T-helper 2 cell treated with Interferon-gamma antibody and Interleukin-4, amounts not matched to agents 5 μg/mL and 100 μg/mL, for 36 hours (primary cell): Measurements from ENCODE around the gene AHRR.

Experiments used
- DNase-seq: peaks from one replicate; pipeline ENCODE4 v3.0.0; 2021; ENCODE audit warnings: low spot score
- H3K27ac Mint-ChIP-seq: one replicate; pipeline ENCODE4 v1.8.0; 2021; ENCODE audit warnings: mild to moderate bottlenecking, mixed read lengths
- H3K27me3 Mint-ChIP-seq: one replicate; pipeline ENCODE4 v1.8.0; 2021; ENCODE audit warnings: low read depth, mixed read lengths
- H3K36me3 Mint-ChIP-seq: one replicate; pipeline ENCODE4 v1.8.0; 2021; ENCODE audit warnings: low read depth, mixed read lengths
- H3K4me1 Mint-ChIP-seq: one replicate; pipeline ENCODE4 v1.8.0; 2021; ENCODE audit warnings: low read depth, mixed read lengths
- H3K4me3 Mint-ChIP-seq: one replicate; pipeline ENCODE4 v1.8.0; 2022; ENCODE audit warnings: mild to moderate bottlenecking, moderate library complexity, mixed read lengths
- H3K9me3 Mint-ChIP-seq: one replicate; pipeline ENCODE4 v1.8.0; 2021; ENCODE audit warnings: mixed read lengths

The AHRR gene

DNA sequence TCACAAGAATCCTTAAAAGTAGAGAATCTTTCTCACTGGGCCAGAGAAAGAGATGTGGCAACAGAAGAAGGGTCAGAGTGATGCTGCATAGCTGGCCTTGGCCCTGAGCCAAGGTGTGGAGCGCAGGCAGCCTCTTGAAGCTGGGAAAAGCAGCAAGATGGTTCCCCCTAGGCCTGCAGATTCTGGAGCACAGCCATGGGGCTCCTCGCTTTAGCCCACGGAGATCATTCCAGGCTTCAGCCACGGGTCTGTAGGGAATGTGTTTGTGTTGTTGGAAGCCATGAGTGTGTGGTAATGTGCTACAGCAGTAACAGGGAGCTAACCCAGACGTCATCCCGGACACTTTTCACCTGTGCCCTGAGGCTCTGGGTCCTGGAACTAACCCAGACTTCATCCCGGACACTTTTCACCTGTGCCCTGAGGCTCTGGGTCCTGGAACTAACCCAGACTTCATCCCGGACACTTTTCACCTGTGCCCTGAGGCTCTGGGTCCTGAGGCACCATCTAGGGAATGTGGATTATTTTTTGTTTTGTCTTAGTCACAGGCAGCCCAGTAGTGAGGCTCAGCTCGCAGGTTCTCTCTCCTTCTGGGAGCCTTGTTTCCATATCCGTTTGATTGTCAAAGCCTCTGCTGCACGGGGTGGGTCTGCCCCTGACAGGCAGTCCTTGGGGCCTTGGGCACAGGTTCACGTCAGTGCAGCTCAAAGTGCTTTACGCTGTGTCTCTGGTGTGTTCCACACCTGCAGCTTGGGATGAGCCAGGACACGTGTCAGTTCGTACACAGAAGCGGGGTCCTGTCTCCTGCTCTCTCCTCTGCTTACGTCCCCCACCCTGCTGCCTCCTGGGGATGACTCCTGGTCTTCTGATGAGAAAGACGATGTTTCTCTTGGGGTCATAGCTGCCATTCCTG is 65.2 kb downstream of the AHRR start:
- Mint-ChIP-seq H3K4me1 (peaks cover 25% of the 10 kb centered on the region), H3K9me3 (peaks cover 32% of the 10 kb centered on the region), H3K36me3 (peaks cover 74% of the 10 kb centered on the region), H3K4me3 (no peak overlapping the region), H3K27ac (peak overlapping the region; percentile 8), H3K27me3 (no peaks in the 10 kb centered on the region)
- no peak for DNase-seq

DNA sequence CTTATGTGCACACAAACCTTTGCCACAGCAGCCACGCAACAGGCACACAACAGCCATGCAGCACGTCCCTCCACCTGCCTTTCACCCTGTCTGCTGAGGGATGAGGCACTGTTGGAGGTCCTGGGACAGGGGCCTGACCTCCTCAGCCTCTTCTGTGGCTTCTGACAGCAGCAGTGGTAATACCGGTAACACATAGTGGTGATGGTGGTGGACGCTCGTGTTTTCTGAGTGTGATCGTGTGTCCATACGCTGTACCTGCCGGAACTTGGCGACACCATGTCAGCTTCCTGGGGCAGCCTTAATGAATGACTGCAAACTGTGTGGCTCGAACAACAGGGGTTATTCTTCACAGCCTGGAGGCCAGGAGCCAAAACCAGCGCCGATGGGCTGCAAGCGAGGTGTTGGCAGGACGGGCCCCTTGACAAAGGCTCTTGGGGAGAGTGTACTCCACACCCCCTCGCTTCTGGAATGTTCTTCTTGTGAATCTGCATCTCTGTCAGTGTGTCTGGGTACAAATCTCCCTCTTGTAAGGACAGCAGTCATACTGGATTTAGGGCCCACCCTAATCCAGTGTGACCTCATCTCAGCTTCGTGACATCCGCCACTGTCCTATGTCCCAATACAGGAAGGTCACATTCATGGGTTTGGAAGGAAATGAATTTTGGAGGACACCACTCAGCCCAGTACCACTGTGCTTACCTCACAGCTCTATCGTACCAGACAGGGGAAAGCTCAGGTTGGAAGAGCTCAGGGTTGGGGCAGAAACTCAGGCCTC is 66.2 kb downstream of the AHRR start:
- DNase-seq = no peak
- Mint-ChIP-seq H3K4me1 (peaks cover 26% of the 10 kb centered on the region), H3K27ac (peak overlapping the region; percentile 32), H3K4me3 (no peak overlapping the region), H3K36me3 (peaks cover 68% of the 10 kb centered on the region), H3K27me3 (no peaks in the 10 kb centered on the region), H3K9me3 (peaks cover 22% of the 10 kb centered on the region)

DNA sequence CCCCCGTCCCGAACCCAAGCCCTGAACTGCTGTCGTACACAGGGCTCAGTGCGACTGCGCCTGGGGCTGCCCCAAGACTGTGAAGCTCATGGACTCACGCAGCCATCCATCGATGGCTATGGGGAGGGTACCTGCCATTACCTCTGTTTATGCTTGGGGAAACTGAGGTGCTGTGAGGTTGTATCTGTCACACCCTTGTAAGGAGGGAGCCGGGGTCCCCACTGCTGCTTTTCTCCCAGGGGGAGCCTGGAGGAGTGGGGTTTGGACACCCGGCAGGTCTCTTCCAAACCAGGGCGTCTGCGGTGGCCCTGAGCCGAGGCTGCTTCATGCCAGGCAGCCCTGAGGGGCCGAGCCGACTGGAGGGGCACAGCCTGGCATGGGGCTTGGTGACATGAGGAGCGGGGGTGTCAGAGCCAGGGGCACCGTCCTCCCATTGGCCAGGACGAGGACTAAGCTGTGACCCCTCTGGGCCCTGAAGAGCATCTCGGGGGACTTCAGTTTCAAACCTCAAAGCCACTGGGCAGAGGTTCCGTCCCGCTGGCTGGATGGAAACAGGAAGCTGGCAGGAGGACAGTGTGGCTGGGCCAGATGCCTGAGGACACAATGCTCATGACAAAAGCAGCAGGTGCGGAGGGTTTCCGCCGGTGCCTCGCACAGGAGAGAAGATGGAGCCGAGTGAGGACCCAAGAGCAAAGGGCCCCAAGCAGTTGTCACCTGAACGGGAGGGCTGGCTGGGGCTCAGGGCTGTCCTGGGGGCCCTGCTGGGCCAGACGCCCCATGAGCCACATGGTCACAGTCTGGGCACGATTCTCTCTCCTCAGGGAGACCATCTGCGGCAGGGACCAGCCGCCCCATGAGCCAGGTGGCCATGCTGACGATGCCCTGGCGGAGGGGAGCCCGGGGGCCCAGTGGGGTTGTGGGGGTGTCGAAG is 67.0 kb downstream of the AHRR start:
- peaks cover 34% of the 10 kb centered on the region for H3K4me1 Mint-ChIP-seq
- peaks cover 67% of the 10 kb centered on the region for H3K36me3 Mint-ChIP-seq
- DNase-seq = no peak

DNA sequence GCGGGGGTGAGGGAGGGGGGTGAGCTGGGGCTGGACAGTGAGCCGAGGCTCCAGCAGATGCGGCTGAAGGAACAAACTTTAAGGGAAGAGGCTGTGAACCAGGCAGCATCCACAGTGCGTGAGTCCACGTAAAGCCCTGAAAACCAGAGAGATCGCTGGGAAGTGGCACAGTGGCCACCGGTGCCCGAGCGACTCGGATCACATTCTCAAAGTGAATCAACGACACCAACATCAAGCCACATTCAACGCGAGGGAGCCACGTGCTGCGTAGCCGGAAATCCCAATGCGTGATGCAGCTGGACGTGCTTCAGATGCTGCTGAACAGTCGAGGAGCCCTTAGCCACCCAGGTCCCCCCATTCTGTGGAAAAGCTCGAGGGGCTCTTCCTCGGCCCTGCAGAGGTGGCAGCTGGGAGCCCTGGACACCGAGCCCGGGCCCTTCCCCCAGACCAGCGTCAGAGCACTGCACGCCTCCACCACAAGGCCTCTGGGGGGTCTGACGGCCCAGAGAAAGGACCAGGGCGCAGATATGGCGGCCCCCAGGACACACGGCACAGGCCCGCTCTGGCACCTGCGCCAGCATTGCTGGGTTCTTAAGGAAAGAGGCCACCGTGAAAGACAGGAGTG is 67.8 kb downstream of the AHRR start:
- Mint-ChIP-seq H3K4me3 (no peak overlapping the region), H3K27me3 (no peaks in the 10 kb centered on the region), H3K36me3 (peaks cover 63% of the 10 kb centered on the region)

More for the DNA sequence above, 67.0 kb downstream of the AHRR start:
- Mint-ChIP-seq H3K4me3 (no peak overlapping the region), H3K9me3 (peaks cover 18% of the 10 kb centered on the region), H3K27me3 (no peaks in the 10 kb centered on the region), H3K27ac (peak overlapping the region; percentile 32)

DNA sequence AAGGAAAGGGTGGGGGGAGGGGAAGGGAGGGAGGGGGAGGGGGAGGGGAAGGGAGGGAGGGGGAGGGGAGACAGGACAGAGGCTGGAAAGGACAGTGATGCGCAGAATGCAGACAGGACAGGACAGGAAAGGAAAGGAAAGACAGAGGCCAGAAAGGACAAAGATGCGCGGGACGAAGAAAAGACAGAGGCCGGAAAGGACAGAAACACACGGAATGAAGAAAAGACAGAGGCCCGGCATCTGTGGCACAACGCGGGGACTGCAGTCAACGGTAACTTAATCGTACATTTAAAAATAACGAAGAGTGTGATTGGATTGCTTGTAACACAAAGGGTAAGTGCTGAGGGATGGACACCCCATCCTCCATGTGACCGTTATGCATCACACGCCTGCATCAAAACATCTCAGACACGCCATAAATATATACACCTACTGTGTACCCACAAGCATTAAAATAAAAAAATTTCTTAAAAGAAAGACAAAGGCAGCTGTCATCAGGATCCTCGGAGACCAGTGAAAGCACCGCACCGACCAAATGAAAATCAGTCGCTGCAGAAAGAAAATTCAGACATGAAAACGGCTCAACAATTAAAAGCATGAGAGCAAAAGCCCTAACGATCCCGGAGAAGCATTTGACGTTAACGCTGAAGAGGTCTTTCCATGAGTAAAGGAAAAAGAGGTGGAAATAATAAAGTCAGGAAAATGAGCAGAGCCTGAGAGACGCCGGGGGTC is 68.5 kb downstream of the AHRR start:
- peak overlapping the region; percentile 90 for H3K27ac Mint-ChIP-seq
- peaks cover 55% of the 10 kb centered on the region for H3K36me3 Mint-ChIP-seq
- DNase-seq = no peak
- no peaks in the 10 kb centered on the region for H3K27me3 Mint-ChIP-seq
- peaks cover 37% of the 10 kb centered on the region for H3K4me1 Mint-ChIP-seq
- H3K9me3 Mint-ChIP-seq = peaks cover 9% of the 10 kb centered on the region
- peak overlapping the region; percentile 66 for H3K4me3 Mint-ChIP-seq

More for the DNA sequence above, 67.8 kb downstream of the AHRR start:
- no peak for DNase-seq
- Mint-ChIP-seq H3K9me3 (peaks cover 13% of the 10 kb centered on the region), H3K27ac (peak overlapping the region; percentile 79), H3K4me1 (peaks cover 37% of the 10 kb centered on the region)

DNA sequence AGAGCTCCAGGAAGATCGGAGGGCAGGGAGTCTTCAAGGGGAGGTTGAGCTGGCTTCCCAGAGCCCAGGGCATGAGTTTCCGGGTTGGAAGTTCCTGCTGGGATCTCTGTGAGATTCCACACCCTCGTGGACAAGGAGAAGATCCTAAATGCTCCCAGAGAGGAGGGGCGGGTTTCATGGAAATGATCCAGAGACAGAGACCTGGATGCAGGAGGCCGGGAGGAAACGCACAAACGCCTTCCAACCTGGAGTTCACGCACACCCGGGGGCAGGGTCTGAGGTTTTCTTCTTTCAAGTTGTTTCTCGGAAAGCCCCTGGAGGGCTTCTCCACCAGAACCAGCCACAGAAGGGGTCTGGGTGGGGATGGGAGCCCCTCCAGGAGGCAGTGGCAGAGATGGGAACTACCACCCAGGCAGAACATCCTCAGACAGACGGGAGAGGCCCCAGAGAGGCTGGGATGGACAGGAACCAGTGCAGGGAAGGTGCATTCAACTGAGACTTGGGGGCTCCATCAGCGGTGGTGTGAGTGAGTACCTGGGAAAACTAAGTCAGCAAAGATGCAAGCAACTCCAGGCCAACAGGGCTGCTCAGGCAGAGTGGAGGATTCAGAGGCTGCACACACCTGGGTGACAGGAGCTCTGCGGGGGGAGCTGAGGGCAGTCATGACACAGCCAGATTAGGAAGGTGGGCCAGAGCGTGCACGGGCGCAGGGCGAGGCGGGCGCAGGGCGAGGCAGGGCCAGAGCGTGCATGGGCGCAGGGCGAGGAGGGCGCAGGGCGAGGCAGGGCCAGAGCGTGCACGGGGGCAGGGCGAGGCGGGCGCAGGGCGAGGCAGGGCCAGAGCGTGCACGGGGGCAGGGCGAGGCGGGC is 69.3 kb downstream of the AHRR start:
- Mint-ChIP-seq H3K9me3 (peaks cover 3% of the 10 kb centered on the region), H3K4me3 (peak overlapping the region; percentile 66), H3K27ac (peak overlapping the region; percentile 90), H3K27me3 (no peaks in the 10 kb centered on the region), H3K36me3 (peaks cover 51% of the 10 kb centered on the region), H3K4me1 (peaks cover 40% of the 10 kb centered on the region)
- no peak for DNase-seq

DNA sequence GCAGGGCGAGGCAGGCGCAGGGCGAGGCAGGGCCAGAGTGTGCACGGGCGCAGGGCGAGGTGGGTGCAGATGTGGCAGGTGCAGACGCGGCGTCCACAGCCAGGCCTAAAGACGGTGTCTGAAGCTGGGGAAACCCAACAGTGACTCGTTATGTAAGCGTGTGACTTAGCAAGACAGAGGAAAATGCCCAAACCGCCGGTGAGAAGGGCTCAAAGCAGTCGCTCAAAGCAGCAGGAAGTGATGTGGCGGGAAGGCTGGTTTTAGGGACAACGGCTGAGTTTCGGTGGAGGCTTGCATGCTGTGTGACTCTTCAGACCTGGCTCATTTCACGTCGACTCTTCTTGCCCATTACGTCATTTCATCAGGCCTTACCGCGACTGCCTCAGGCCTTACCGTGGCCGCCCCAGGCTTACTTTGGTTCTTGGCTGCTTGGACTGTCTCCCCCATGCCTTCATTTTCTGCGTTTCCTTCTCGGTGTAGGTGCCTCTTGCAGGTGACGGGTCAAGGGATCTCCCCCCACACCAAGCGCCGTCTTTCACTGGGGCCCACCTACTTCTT is 71.0 kb downstream of the AHRR start:
- H3K4me1 Mint-ChIP-seq = peaks cover 40% of the 10 kb centered on the region
- H3K36me3 Mint-ChIP-seq = peaks cover 38% of the 10 kb centered on the region
- peak; percentile 94 for DNase-seq
- peak overlapping the region; percentile 86 for H3K4me3 Mint-ChIP-seq
- H3K27ac Mint-ChIP-seq = peak overlapping the region; percentile 99
- H3K27me3 Mint-ChIP-seq = no peaks in the 10 kb centered on the region
- no peaks in the 10 kb centered on the region for H3K9me3 Mint-ChIP-seq

DNA sequence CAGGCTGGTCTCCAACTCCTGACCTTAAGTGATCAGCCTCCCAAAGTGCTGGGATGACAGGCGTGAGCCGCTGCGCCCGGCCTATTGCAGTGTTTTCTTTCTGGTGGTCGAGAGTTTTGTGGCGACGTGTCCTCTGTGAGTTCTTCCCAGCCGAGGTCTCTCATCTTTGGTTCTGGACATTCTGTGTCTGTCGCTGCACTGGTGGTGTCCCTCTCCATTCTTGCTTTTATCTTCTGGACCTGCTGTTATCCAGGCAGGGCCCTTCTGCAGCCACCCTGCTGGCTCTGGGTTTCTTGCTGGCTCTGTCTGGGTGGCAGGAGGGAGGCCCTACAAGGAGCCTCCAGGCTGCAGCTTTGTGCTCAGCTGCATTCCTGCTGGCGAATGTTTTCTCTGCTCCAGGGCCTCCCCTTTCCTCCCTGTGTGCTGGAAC is 72.3 kb downstream of the AHRR start:
- H3K4me1 Mint-ChIP-seq = peaks cover 41% of the 10 kb centered on the region
- H3K4me3 Mint-ChIP-seq = peak overlapping the region; percentile 86
- H3K9me3 Mint-ChIP-seq = no peaks in the 10 kb centered on the region
- peak overlapping the region; percentile 99 for H3K27ac Mint-ChIP-seq
- H3K36me3 Mint-ChIP-seq = peaks cover 33% of the 10 kb centered on the region
- H3K27me3 Mint-ChIP-seq = no peaks in the 10 kb centered on the region
- DNase-seq = no peak

DNA sequence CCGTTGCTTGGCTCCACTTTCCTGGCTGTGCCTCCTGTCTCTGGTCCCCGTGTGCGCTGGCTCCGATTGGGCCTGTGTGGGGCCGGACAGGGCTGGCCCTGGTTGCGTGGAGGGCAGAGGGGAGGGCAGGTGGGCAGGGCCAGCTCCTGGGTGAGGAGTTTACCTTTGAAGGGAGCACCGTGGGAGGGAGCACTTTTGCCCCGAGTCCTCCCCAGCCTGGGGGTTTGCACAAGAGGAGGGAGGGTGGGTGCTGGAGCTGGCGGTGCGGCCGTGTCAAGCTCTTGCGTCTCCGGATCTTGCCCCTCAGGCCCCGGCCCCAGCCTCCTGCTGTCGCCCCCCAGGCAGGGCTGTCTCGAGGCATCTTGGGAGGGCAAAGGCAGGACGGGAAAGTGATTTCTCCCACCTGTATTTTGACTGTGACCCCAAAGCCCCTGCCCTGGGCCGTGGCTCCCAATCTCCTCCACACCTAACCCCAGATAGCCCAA is 73.2 kb downstream of the AHRR start:
- Mint-ChIP-seq H3K4me1 (peaks cover 44% of the 10 kb centered on the region), H3K4me3 (peak overlapping the region; percentile 21), H3K36me3 (peaks cover 37% of the 10 kb centered on the region), H3K27me3 (no peaks in the 10 kb centered on the region), H3K9me3 (no peaks in the 10 kb centered on the region), H3K27ac (peak overlapping the region; percentile 77)
- DNase-seq = no peak

DNA sequence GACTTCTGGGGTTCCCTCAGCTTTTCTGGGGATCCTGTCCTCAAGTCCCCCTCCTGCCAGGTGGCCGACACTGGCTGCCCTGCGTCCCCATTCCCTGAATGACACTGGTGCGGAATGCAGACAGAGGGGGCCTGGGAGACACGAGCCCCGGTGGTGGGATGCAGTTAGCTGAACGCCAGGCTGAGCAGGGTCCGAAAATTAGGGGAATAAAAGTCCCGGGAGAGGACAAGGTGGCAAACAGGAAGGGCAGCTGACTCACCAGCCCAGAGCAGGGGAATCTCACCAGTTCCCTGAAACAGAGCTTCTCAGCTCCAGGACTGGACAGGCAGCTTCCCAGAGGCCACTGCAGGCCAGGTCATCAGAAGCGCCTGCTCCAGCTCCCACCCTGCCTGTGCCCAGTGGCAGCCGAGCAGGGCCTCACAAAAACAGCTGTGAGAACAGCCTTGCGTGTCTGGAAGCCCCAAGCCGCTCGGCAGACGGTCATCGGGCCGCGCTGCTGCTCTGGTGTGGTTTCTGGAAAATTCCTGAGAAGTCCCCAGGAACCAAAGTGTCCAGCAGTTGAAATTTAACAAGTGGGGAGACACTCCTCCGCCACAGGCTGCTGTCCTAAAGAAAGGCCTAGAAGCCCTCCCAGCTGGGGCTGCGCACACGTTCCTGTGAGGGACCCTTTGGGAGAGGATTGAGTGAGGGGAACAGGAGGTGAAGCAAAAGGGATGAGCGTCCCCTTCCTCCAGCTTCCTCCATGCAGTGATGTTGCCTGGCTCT is 73.8 kb downstream of the AHRR start:
- Mint-ChIP-seq H3K27ac (peak overlapping the region; percentile 63), H3K4me3 (peak overlapping the region; percentile 21), H3K36me3 (peaks cover 36% of the 10 kb centered on the region), H3K9me3 (no peaks in the 10 kb centered on the region), H3K27me3 (no peaks in the 10 kb centered on the region), H3K4me1 (peaks cover 43% of the 10 kb centered on the region)
- DNase-seq = no peak

DNA sequence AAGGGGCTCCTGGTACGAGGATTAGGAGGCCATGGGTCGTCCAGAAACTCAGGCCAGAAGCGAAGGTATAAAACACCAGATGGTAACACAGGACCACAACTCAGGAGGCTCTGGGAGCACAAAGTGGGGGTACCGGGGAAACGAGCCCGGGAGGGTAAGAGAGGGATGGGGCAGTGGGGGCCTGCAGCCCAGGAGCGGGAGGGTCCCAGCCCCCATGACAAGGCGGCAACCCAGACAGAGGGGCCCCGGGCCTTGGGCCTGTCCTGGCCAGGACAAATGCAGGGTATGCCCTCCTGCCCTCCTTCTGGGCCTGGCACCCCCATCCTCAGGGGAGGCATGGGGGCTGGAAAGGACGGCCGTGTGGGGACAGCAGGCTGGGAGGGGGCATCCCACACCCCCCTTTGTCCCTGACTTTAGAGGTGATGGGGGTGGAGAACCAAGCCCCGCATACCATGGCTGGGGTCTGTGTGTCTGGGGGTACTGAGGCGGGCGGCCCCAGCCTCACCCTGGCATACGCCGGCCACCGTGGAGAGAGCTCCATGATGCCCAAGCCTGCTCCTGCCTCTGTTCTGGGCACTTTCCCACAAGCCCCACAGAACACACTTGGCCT is 74.5 kb downstream of the AHRR start:
- H3K27ac Mint-ChIP-seq = no peak overlapping the region
- no peak overlapping the region for H3K4me3 Mint-ChIP-seq

More for the DNA sequence above, 74.5 kb downstream of the AHRR start:
- no peak for DNase-seq
- Mint-ChIP-seq H3K36me3 (peaks cover 39% of the 10 kb centered on the region), H3K9me3 (no peaks in the 10 kb centered on the region), H3K27me3 (no peaks in the 10 kb centered on the region), H3K4me1 (peaks cover 39% of the 10 kb centered on the region)
